ENCODE measurements around the gene ZNF8.

DNA sequence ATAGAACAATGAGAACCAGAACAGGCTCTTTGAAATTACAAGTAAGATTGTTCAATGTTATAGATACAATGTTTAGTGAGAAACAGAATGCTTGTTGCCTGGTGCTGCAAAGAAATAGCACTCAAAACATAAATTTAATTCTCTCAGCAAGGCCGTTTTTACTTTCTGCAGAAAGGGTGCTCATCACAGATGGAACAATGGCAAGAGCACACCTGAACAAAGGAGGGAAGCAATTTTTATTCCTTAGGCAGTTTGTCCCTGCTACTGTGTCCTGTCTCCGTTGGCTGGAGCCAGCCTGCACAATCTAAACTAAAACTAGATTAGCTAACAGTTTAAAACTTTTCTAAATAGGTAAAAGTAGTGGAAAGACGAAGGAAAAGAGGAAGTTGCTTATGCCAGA lies 10.4 kb upstream of the ZNF8 start:
- TF ChIP-seq, protein P1, sequence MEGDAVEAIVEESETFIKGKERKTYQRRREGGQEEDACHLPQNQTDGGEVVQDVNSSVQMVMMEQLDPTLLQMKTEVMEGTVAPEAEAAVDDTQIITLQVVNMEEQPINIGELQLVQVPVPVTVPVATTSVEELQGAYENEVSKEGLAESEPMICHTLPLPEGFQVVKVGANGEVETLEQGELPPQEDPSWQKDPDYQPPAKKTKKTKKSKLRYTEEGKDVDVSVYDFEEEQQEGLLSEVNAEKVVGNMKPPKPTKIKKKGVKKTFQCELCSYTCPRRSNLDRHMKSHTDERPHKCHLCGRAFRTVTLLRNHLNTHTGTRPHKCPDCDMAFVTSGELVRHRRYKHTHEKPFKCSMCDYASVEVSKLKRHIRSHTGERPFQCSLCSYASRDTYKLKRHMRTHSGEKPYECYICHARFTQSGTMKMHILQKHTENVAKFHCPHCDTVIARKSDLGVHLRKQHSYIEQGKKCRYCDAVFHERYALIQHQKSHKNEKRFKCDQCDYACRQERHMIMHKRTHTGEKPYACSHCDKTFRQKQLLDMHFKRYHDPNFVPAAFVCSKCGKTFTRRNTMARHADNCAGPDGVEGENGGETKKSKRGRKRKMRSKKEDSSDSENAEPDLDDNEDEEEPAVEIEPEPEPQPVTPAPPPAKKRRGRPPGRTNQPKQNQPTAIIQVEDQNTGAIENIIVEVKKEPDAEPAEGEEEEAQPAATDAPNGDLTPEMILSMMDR (IDR thresholded peaks at IDR 0.05) = no peak
- no peak for TF ChIP-seq POLR2A (IDR thresholded peaks at IDR 0.05)
